Hepatocyte (in vitro differentiated cells): ENCODE measurements around the gene S1PR3.

Source experiments
- CTCF ChIP-seq: fragments of 200-600 bp; sonication (generic); IDR thresholded peaks from 2 replicates; pipeline ENCODE4 v1.5.1; 2016; ENCODE audit warnings: antibody characterized with exemption, mild to moderate bottlenecking; ENCODE audit not compliant: poor library complexity
- EZH2 ChIP-seq: fragments of 200-600 bp; sonication (generic); IDR thresholded peaks from 2 replicates; pipeline ENCODE4 v1.6.1; 2016; ENCODE audit warnings: antibody characterized with exemption, mild to moderate bottlenecking, borderline replicate concordance
- EZH2phosphoT487 ChIP-seq: fragments of 200-600 bp; sonication (generic); IDR thresholded peaks from one replicate; pipeline ENCODE4 v1.6.1; 2018; ENCODE audit warnings: antibody characterized with exemption, mild to moderate bottlenecking, low read depth, moderate library complexity; ENCODE audit not compliant: unreplicated experiment, severe bottlenecking

DNA sequence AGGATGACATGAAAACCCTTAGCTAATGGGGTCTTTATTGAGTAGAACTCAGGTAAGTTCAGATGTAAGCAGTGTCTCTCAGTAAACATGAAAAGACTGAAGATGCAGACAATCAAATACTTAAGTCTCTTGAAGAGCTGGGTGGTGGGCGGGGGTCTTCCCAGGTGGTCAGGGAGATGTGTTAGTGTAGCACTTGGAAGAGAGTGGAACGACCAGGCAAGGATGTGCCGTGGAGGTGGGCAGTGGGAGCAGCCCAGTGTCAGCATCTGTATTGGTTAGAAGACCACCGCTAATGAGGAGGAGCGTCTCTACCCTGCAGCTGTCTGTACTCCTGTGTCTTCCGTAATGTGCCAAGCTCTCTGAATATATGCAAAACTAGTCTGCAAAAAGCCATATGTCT is 4.4 kb downstream of the S1PR3 start:
- TF ChIP-seq CTCF (no peak), EZH2 (no peak), EZH2phosphoT487 (no peak)
